ENCODE data around the gene SIL1. TPM values are rescaled to one million over a fixed set of nuclear protein-coding genes. Genes with fewer than 3 reads are reported as not detected.

SIL1 gene
- total and polyA plus RNA-seq, 2 of the 4 experiments (the other 2 are of a cell fraction), result 56.1 to 66.0 TPM

- POLR2A ChIA-PET (ENCODE audit: unreplicated experiment), result no interaction called here
- Histone ChIP-seq H4K8ac (ENCODE audit: low read depth in 2 of 2, low read length in 2 of 2) (no peak overlapping the region), H4K5ac (ENCODE audit: low read depth, low read length) (no peak overlapping the region), H3K14ac (replicated peaks; ENCODE audit: low read depth, low read length) (no peak overlapping the region), H3K9me1 (ENCODE audit: insufficient read depth, low read length) (no peaks in the 10 kb centered on the region), H3K79me1 (ENCODE audit: low read depth in 1 of 2, low read length in 2 of 2) (peaks cover 0 to 14% of the 10 kb centered on the region in 2 experiments; a peak in 2 of 4 replicates), H2BK120ac (ENCODE audit: low read depth, low read length) (no peak overlapping the region), H3K4me1 (ENCODE audit: control insufficient read depth, insufficient read depth, low read length) (0 out of 2 replicates have a peak, but pooled peaks cover 1% of the 10 kb centered on the region), H3K56ac (ENCODE audit: extremely low read depth, insufficient read depth, low read length) (no peak overlapping the region), H2AK9ac (replicated peaks; ENCODE audit: low read depth, low read length, poor library complexity) (no peak overlapping the region), H3K36me3 (ENCODE audit: control insufficient read depth, insufficient read depth, low read length) (no peaks in the 10 kb centered on the region), H3K23ac (ENCODE audit: low read depth, low read length) (no peak overlapping the region), H3K27me3 (ENCODE audit: control insufficient read depth, insufficient read depth, low read length) (no peaks in the 10 kb centered on the region), H2BK20ac (ENCODE audit: low read depth, low read length) (no peak overlapping the region), H2BK5ac (ENCODE audit: low read depth, low read length, poor library complexity, severe bottlenecking) (no peak overlapping the region), H4K91ac (ENCODE audit: insufficient read depth, low read depth, low read length) (no peak overlapping the region), H3K9me3 (ENCODE audit: control insufficient read depth, insufficient read depth, low read length) (no peaks in the 10 kb centered on the region), H3K9ac (ENCODE audit: low read depth, low read length) (no peak overlapping the region), H2BK15ac (ENCODE audit: low read depth, low read length) (no peak overlapping the region), H3K4me2 (ENCODE audit: low read depth, low read length) (no peak overlapping the region), H3K4ac (ENCODE audit: low read depth, low read length) (no peak overlapping the region), H3K18ac (ENCODE audit: low read depth, low read length) (no peak overlapping the region), H4K20me1 (ENCODE audit: insufficient read depth, low read length) (no peaks in the 10 kb centered on the region; the same call in 1 of the 2 replicates), H3K4me3 (ENCODE audit: insufficient read depth, low read depth, low read length) (no peak overlapping the region), H2AFZ (replicated peaks; ENCODE audit: low read length, poor library complexity) (no peak overlapping the region), H2AK5ac (ENCODE audit: low read depth, low read length) (no peak overlapping the region), H3K27ac (ENCODE audit: insufficient read depth, low read length) (no peak overlapping the region)
- dilution Hi-C loops (cut with HindIII; ENCODE audit: low sequenced_read_pairs, unreplicated experiment) (no loop called here), intact Hi-C loops (cut with micrococcal nuclease) (no loop called here), in situ Hi-C loops (cut with MboI; ENCODE audit: low sequenced_read_pairs) (no loop called here)
- CTCF ChIA-PET, result interaction anchor here (0.6 to 1.2 kb wide), 2 partner anchors 9 to 429 kb away, joined by 3 to 4 read pairs; no protein-coding TSS in a partner anchor
- no TSS peak for BruUV-seq (replicated peaks)
- ATAC-seq (ENCODE audit: low read depth) (no peak), DNase-seq (no peak)
- no CpG with 5 or more reads among the region's 2 CpGs for WGBS, 2 experiments (ENCODE audit: extremely low coverage in 2 of 2, insufficient read length in 1 of 2)
- no peak for TF ChIP-seq CHD1 (IDR thresholded peaks at IDR 0.05; ENCODE audit: low read depth, low read length)
- TF ChIP-seq POLR2A (IDR thresholded peaks at IDR 0.05; ENCODE audit: low read depth, low read length), result no peak
- no peak for TF ChIP-seq MXI1 (IDR thresholded peaks at IDR 0.05; ENCODE audit: borderline replicate concordance, low read depth, low read length)
- TF ChIP-seq RAD21 (IDR thresholded peaks at IDR 0.05; ENCODE audit: low read length), result no peak
- TF ChIP-seq NFE2L2 (IDR thresholded peaks at IDR 0.05; ENCODE audit: low read depth, low read length), result no peak
- no peak for TF ChIP-seq ELK1 (IDR thresholded peaks at IDR 0.05; ENCODE audit: borderline replicate concordance, low read depth, low read length)
- no peak for TF ChIP-seq MAZ (IDR thresholded peaks at IDR 0.05; ENCODE audit: borderline replicate concordance, low read depth, low read length)
- TF ChIP-seq SMC3 (IDR thresholded peaks at IDR 0.05; ENCODE audit: low read depth, low read length), result no peak
- TF ChIP-seq MAFK (IDR thresholded peaks at IDR 0.05; ENCODE audit: low read depth, low read length), result no peak
- TF ChIP-seq RFX5 (IDR thresholded peaks at IDR 0.05; ENCODE audit: low read depth, low read length), result no peak
- no peak for TF ChIP-seq BHLHE40 (IDR thresholded peaks at IDR 0.05; ENCODE audit: low read depth, low read length)
- TF ChIP-seq CTCF (conservative IDR thresholded peaks at IDR 0.05; ENCODE audit: low read depth, low read length), result no peak
- TF ChIP-seq USF2 (IDR thresholded peaks at IDR 0.05; ENCODE audit: low read depth, low read length), result no peak
- TF ChIP-seq RCOR1 (IDR thresholded peaks at IDR 0.05; ENCODE audit: insufficient replicate concordance, low read length), result no peak
- no peak for TF ChIP-seq CEBPB (IDR thresholded peaks at IDR 0.05; ENCODE audit: low read depth, low read length)
Observed at GRCh38 chr5:139079991-139080610, 118.1 kb downstream of the SIL1 start.
